Endothelial cell of umbilical vein (primary cell): ENCODE results near the gene SLC38A9.

Experiments
- EZH2 ChIP-seq: IDR thresholded peaks from 2 replicates; pipeline ENCODE4 v1.6.1; 2012; ENCODE audit warnings: borderline replicate concordance, low read depth, mild to moderate bottlenecking, moderate library complexity, low read length, inconsistent platforms; ENCODE audit not compliant: severe bottlenecking
- MAX ChIP-seq: IDR thresholded peaks from 2 replicates; pipeline ENCODE4 v1.6.1; 2011; ENCODE audit not compliant: insufficient read depth, insufficient read length
- MYC ChIP-seq: IDR thresholded peaks from one replicate; pipeline ENCODE4 v1.6.1; 2011; ENCODE audit warnings: mild to moderate bottlenecking, low read depth, low read length
- POLR2A ChIP-seq: IDR thresholded peaks from 2 replicates; pipeline ENCODE4 v1.6.1; 2012; ENCODE audit warnings: low read depth, mild to moderate bottlenecking, control low read depth, low read length
- POLR2AphosphoS5 ChIP-seq: IDR thresholded peaks from 2 replicates; pipeline ENCODE4 v1.6.1; 2012; ENCODE audit warnings: low read depth, mild to moderate bottlenecking, control low read depth, low read length, moderate library complexity; ENCODE audit not compliant: insufficient read depth
- TF ChIP-seq, protein P1 (sequence below), 2 donors: IDR thresholded peaks; 1 replicate in 1 of 2; 2 replicates in 1 of 2; pipeline ENCODE4 v1.5.1; 2011; ENCODE audit warnings: low read length in 2 of 2, mild to moderate bottlenecking in 2 of 2, moderate library complexity in 2 of 2, control low read depth in 1 of 2, inconsistent platforms in 1 of 2, low read depth in 1 of 2; ENCODE audit not compliant: insufficient read depth in 1 of 2; ENCODE audit errors: extremely low read depth in 1 of 2

DNA sequence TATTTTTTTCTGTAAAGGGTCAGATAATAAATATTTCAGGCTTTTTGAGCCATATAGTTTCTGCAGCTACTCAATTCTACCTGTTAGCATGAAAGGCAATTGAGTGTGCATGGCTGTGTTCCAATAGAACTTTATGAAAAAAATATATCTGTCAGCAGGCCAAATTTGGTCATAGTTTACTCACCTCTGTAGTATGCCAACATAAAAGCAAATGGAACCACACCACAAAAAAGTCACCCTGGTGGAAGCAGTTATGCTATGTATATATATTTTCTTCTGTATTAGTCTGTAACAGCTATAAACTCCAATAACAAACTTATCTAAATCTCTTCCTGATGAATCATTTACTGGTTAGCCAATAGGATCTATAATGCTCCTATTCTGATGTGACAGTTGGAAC lies 3.4 kb downstream of the SLC38A9 start:
- TF ChIP-seq, protein P1, sequence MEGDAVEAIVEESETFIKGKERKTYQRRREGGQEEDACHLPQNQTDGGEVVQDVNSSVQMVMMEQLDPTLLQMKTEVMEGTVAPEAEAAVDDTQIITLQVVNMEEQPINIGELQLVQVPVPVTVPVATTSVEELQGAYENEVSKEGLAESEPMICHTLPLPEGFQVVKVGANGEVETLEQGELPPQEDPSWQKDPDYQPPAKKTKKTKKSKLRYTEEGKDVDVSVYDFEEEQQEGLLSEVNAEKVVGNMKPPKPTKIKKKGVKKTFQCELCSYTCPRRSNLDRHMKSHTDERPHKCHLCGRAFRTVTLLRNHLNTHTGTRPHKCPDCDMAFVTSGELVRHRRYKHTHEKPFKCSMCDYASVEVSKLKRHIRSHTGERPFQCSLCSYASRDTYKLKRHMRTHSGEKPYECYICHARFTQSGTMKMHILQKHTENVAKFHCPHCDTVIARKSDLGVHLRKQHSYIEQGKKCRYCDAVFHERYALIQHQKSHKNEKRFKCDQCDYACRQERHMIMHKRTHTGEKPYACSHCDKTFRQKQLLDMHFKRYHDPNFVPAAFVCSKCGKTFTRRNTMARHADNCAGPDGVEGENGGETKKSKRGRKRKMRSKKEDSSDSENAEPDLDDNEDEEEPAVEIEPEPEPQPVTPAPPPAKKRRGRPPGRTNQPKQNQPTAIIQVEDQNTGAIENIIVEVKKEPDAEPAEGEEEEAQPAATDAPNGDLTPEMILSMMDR (IDR thresholded peaks at IDR 0.05; ENCODE audit: extremely low read depth in 1 of 2, insufficient read depth in 1 of 2, low read depth in 1 of 2, low read length in 2 of 2): no peak
- TF ChIP-seq POLR2AphosphoS5 (no peak), POLR2A (no peak), EZH2 (no peak), MYC (no peak), MAX (no peak)
